Trophoblast cell (in vitro differentiated cells and primary cell): Measurements from ENCODE around the gene RTBDN.
"Not testable (repeated sequence)": the region's sequence is repeated elsewhere in the genome, so short reads cannot be mapped to it uniquely, and the experiment has no call there.

Experiments used
- DNase-seq, 2 donors: peaks; one replicate each; pipeline ENCODE4 v3.0.0-alpha.2; 2016
- H2AFZ ChIP-seq: 2 replicates; pipeline ENCODE4 v1.6.1; 2013; ENCODE audit warnings: low read length, moderate library complexity, mild to moderate bottlenecking; ENCODE audit not compliant: insufficient read depth, poor library complexity
- H2AK5ac ChIP-seq: 2 replicates; pipeline ENCODE4 v1.6.1; 2013; ENCODE audit warnings: mild to moderate bottlenecking, low read length
- H2BK120ac ChIP-seq: 2 replicates; pipeline ENCODE4 v1.6.1; 2013; ENCODE audit warnings: low read length, mild to moderate bottlenecking, moderate library complexity; ENCODE audit not compliant: insufficient read depth, poor library complexity
- H2BK12ac ChIP-seq: 2 replicates; pipeline ENCODE4 v1.6.1; 2013; ENCODE audit warnings: mild to moderate bottlenecking, low read length, moderate library complexity
- H2BK5ac ChIP-seq: 2 replicates; pipeline ENCODE4 v1.6.1; 2013; ENCODE audit warnings: low read length, low read depth, moderate library complexity, mild to moderate bottlenecking; ENCODE audit not compliant: poor library complexity
- H3K14ac ChIP-seq: 2 replicates; pipeline ENCODE4 v1.6.1; 2013; ENCODE audit warnings: mild to moderate bottlenecking, low read length
- H3K18ac ChIP-seq: 2 replicates; pipeline ENCODE4 v1.6.1; 2013; ENCODE audit warnings: mild to moderate bottlenecking, low read length
- H3K23ac ChIP-seq: 2 replicates; pipeline ENCODE4 v1.6.1; 2013; ENCODE audit warnings: low read length
- H3K27ac ChIP-seq: 2 replicates; pipeline ENCODE4 v1.5.1; 2013; ENCODE audit warnings: low read depth, mild to moderate bottlenecking, inconsistent platforms, low read length, moderate library complexity
- H3K27me3 ChIP-seq: 2 replicates; pipeline ENCODE4 v1.6.1; 2013; ENCODE audit warnings: inconsistent platforms, mild to moderate bottlenecking, low read length, moderate library complexity; ENCODE audit not compliant: insufficient read depth
- H3K36me3 ChIP-seq, 2 experiments: 1 replicate in 1 of 2; 2 replicates in 1 of 2; pipeline ENCODE4 v1.6.1; 2013; ENCODE audit warnings: low read length in 2 of 2, mild to moderate bottlenecking in 2 of 2, moderate library complexity in 1 of 2; ENCODE audit not compliant: insufficient read depth in 2 of 2, control insufficient read depth in 1 of 2
- H3K4ac ChIP-seq: 2 replicates; pipeline ENCODE4 v1.6.1; 2013; ENCODE audit warnings: low read depth, mild to moderate bottlenecking, low read length, moderate library complexity
- H3K4me1 ChIP-seq, 2 experiments: 1 replicate in 1 of 2; 2 replicates in 1 of 2; pipeline ENCODE4 v1.6.1; 2013; ENCODE audit warnings: low read length in 2 of 2, mild to moderate bottlenecking in 2 of 2, moderate library complexity in 1 of 2; ENCODE audit not compliant: insufficient read depth in 2 of 2, control insufficient read depth in 1 of 2
- H3K4me2 ChIP-seq: 2 replicates; pipeline ENCODE4 v1.6.1; 2013; ENCODE audit warnings: inconsistent platforms, mild to moderate bottlenecking, low read length, moderate library complexity
- H3K4me3 ChIP-seq: 2 replicates; pipeline ENCODE4 v1.5.1; 2013; ENCODE audit warnings: mild to moderate bottlenecking, low read depth, low read length, inconsistent platforms
- H3K79me1 ChIP-seq: one replicate; pipeline ENCODE4 v1.6.1; 2013; ENCODE audit warnings: low read length
- H3K79me2 ChIP-seq: 2 replicates; pipeline ENCODE4 v1.6.1; 2013; ENCODE audit warnings: low read length, mild to moderate bottlenecking; ENCODE audit not compliant: control insufficient read depth, insufficient read depth, poor library complexity
- H3K9ac ChIP-seq: 2 replicates; pipeline ENCODE4 v1.6.1; 2013; ENCODE audit warnings: mild to moderate bottlenecking, low read length
- H3K9me3 ChIP-seq: 2 replicates; pipeline ENCODE4 v1.6.1; 2013; ENCODE audit warnings: low read depth, mild to moderate bottlenecking, control low read depth, inconsistent platforms, low read length; ENCODE audit not compliant: insufficient read depth
- H4K12ac ChIP-seq: 2 replicates; pipeline ENCODE4 v1.6.1; 2013; ENCODE audit warnings: low read depth, mild to moderate bottlenecking, low read length, moderate library complexity
- H4K8ac ChIP-seq: 2 replicates; pipeline ENCODE4 v1.6.1; 2013; ENCODE audit warnings: low read depth, mild to moderate bottlenecking, low read length, moderate library complexity
- H4K91ac ChIP-seq: one replicate; pipeline ENCODE4 v1.6.1; 2013; ENCODE audit warnings: low read depth, mild to moderate bottlenecking, low read length, moderate library complexity
- WGBS: extraction: QIAGEN DNeasy Blood & Tissue Kit; methylation state at CpG from one replicate; pipeline ENCODE4 v1.1.7; 2013; ENCODE audit warnings: missing lambda C conversion rate; ENCODE audit not compliant: insufficient read length, insufficient coverage; ENCODE audit errors: extremely low coverage; 5-methylcytosine and 5-hydroxymethylcytosine counted together

Gene RTBDN

GRCh38 chr19:12858041-12858928 lies 23.9 kb upstream of the RTBDN start:
- Histone ChIP-seq H4K8ac (no peak overlapping the region), H3K4me2 (no peak overlapping the region), H3K79me1 (no peaks in the 10 kb centered on the region), H3K79me2 (no peaks in the 10 kb centered on the region), H3K36me3 (no peaks in the 10 kb centered on the region), H3K9ac (no peak overlapping the region), H3K4ac (no peak overlapping the region), H3K4me3 (no peak overlapping the region), H3K18ac (no peak overlapping the region), H3K23ac (no peak overlapping the region), H3K27ac (no peak overlapping the region), H3K4me1 (no peaks in the 10 kb centered on the region), H2AK5ac (no peak overlapping the region), H2BK120ac (no peak overlapping the region), H2BK12ac (no peak overlapping the region), H2BK5ac (no peak overlapping the region), H4K91ac (no peak overlapping the region), H3K14ac (no peak overlapping the region), H4K12ac (no peak overlapping the region), H3K9me3 (no peaks in the 10 kb centered on the region), H2AFZ (no peak overlapping the region), H3K27me3 (no peaks in the 10 kb centered on the region)
- WGBS = no CpG with 5 or more reads among the region's 35 CpGs
- peak in 1 of 2 donors; percentile 30 for DNase-seq

- WGBS = no CpG with 5 or more reads among the region's 1 CpG
- no peak overlapping the region for H3K9ac ChIP-seq
Observed at GRCh38 chr19:12856653-12857052, 22.3 kb upstream of the RTBDN start.

GRCh38 chr19:12847159-12848139 lies 13.1 kb upstream of the RTBDN start:
- Histone ChIP-seq H4K91ac (no peak overlapping the region), H3K14ac (no peak overlapping the region), H3K4me3 (no peak overlapping the region), H3K18ac (no peak overlapping the region), H3K4ac (no peak overlapping the region), H3K27me3 (no peaks in the 10 kb centered on the region), H2BK5ac (no peak overlapping the region), H2BK12ac (no peak overlapping the region), H3K27ac (no peak overlapping the region), H3K23ac (no peak overlapping the region), H3K79me1 (no peaks in the 10 kb centered on the region), H3K9ac (no peak overlapping the region), H4K8ac (peak overlapping the region; percentile 8), H2AK5ac (no peak overlapping the region), H3K79me2 (no peaks in the 10 kb centered on the region), H4K12ac (no peak overlapping the region), H2BK120ac (no peak overlapping the region), H3K4me2 (peak overlapping the region; percentile 57), H3K9me3 (peaks cover 3% of the 10 kb centered on the region), H2AFZ (peak overlapping the region; percentile 57), H3K36me3 (no peaks in the 10 kb centered on the region), H3K4me1 (peaks cover 0 to 3% of the 10 kb centered on the region in 2 experiments)
- peak; percentile 82 to 90 for DNase-seq
- WGBS = no CpG with 5 or more reads among the region's 69 CpGs

More at GRCh38 chr19:12856653-12857052, 22.3 kb upstream of the RTBDN start:
- H2BK120ac ChIP-seq = no peak overlapping the region
- no peak overlapping the region for H3K4me3 ChIP-seq
- H3K79me1 ChIP-seq = no peaks in the 10 kb centered on the region
- no peaks in the 10 kb centered on the region for H3K36me3 ChIP-seq
- no peak overlapping the region for H2BK12ac ChIP-seq
- H3K9me3 ChIP-seq = no peaks in the 10 kb centered on the region
- no peak overlapping the region for H3K23ac ChIP-seq
- no peaks in the 10 kb centered on the region for H3K27me3 ChIP-seq
- H3K79me2 ChIP-seq = no peaks in the 10 kb centered on the region
- no peak overlapping the region for H2AFZ ChIP-seq
- H3K14ac ChIP-seq = no peak overlapping the region
- H3K4me2 ChIP-seq = no peak overlapping the region
- H4K8ac ChIP-seq = no peak overlapping the region
- H2BK5ac ChIP-seq = no peak overlapping the region
- no peaks in the 10 kb centered on the region for H3K4me1 ChIP-seq
- no peak overlapping the region for H4K91ac ChIP-seq
- H2AK5ac ChIP-seq = no peak overlapping the region
- H3K18ac ChIP-seq = no peak overlapping the region
- no peak for DNase-seq
- H4K12ac ChIP-seq = no peak overlapping the region
- H3K27ac ChIP-seq = no peak overlapping the region
- H3K4ac ChIP-seq = no peak overlapping the region

DNA sequence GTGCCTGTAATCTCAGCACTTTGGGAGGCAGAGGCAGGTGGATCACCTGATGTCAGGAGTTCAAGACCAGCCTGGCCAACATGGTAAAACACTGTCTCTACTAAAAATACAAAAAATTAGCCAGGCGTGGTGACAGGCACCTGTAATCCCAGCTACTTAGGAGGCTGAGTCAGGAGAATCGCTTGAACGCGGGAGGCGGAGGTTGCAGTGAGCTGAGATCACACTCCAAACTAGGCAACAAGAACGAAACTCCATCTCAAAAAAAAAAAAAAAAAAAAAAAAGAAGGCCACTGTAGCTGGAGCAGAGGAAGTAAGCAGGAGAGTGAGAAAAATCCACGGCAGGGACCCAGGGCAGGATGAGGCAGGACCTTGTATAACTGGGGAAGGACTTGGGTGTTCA lies 12.2 kb upstream of the RTBDN start:
- H3K27me3 ChIP-seq, H3K18ac ChIP-seq: not testable (repeated sequence)

More for the DNA sequence above, 12.2 kb upstream of the RTBDN start:
- not testable (repeated sequence) for H4K91ac ChIP-seq, H3K4me3 ChIP-seq, H3K23ac ChIP-seq, H3K4me1 ChIP-seq, H3K9ac ChIP-seq, H3K79me1 ChIP-seq, H3K14ac ChIP-seq, H3K4ac ChIP-seq, DNase-seq, H2BK120ac ChIP-seq, H3K79me2 ChIP-seq, H3K4me2 ChIP-seq, H3K36me3 ChIP-seq, H2BK12ac ChIP-seq, H2AFZ ChIP-seq, H4K8ac ChIP-seq, H2BK5ac ChIP-seq, H4K12ac ChIP-seq, H3K9me3 ChIP-seq, H2AK5ac ChIP-seq, H3K27ac ChIP-seq
- no CpG with 5 or more reads among the region's 7 CpGs for WGBS
